Pulmonary artery endothelial cell (primary cell): Measurements from ENCODE around the gene RASAL3. TPM values are rescaled to one million over a fixed set of nuclear protein-coding genes. Genes with fewer than 3 reads are reported as not detected.
"Not testable (repeated sequence)": the region's sequence is repeated elsewhere in the genome, so short reads cannot be mapped to it uniquely, and the experiment has no call there.

Experiments used
- DNase-seq: peaks from one replicate; pipeline ENCODE4 v3.0.0-alpha.2; 2011; ENCODE audit warnings: low read depth, low spot score
- total RNA-seq: library from RNA; depleted of rRNA; stranded (reverse); fragments of >200 nt; gene quantifications from 2 replicates; pipeline ENCODE4 v1.2.3, GENCODE V29; 2014

Gene RASAL3
- total RNA-seq, 1 donor from 2014 or later, result 0.79 TPM

DNA sequence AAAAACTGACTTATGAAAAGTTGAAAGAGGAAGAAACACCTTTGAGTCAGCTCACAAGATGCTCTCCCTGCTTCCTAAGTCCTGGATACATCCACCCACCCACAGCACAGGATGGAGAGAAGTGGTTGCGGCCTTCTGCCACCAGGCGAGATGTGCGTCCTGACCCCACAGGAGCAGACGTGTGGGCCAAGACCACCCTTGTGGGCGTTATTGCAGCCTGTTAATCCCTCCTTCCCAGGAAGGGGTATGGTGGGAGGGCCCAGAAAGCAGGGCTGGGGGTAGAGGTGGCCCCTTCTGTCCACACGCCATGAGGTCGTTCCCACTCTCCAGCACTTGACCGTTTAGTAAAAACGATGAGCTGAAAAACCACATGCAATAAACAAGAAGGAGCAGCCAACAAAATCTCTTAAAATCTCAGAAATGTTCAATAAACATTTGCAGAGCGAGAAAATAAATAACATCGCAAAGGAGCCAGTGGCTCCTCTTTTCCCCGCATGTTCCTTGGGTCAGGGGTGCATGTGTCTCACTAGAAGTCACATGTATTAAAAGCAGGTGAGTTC, 43.1 kb downstream of the RASAL3 start:
- DNase-seq, result no peak

DNA sequence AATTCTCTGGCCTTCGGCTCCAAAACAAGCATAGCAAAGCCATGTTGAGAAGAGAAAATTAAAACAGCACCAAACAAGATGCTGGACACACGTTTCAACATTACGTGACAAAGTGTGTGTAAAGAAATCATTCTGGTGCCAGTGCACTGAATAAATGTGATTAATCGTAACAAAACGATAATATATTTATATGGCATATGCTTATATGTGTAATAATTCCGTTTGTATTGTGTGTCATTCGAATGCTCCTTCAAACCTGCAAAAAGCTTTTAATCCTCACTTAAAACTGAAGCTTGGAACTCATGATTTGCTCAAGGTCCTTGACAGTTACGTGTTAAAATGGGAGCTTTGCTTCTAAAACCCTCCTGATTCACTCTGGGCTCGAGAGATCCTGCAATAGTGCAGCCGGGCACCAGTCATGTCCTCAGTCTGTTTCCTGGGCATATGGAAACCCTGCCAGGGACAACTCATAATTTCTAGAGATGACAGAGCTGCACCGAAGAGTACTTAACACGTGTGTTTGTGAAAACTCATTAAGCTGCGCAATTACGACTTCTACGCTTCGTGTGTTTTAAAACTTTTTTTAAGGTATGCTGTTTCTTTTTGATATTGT, 44.8 kb downstream of the RASAL3 start:
- DNase-seq, result no peak

DNA sequence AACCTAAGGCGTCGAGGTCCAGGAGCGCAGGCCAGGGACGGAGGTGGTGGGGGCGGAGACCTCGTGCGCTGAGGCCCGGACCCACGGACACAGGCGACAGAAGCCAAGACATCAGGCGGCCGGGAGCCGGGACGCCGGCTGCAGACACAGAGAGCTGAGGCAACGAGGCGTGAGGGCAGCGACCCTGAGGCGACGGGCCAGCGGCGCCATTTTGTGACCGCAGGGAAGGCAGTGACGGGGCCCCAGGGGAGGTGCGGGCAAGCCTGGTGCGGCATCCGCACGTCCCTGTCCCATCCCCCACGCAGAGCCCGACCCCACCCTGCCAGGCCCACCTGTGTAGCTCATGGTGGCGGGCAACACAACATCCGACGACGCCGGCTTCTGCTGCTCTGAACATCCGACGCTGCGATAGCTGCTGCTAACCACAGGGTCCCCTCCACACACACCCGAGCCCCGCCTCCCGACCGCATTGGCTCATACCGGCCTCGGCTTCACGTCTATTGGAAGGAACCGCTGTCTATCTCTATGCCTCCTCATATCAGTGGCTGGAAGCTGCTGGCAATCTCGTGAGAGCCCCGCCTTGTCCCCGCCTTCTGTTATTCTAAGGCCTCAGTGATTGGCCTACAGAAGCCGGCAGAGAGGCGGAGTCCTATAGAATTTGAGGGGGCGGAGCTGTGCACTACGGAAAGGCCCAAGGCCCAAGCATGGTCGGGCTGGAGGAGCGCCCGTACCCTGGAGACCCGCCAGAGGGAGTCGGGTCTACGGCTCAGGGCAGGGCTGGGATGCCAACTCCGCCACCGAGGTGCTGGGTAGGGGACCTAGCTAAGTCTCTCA, 45.5 kb downstream of the RASAL3 start, which contains the start of gene AKAP8L:
AKAP8L (minus strand) TSS at position 410 of the 834 bp plus-strand sequence; CDS start at position 345, 65 bp downstream.
- peak; percentile 99 for DNase-seq

DNA sequence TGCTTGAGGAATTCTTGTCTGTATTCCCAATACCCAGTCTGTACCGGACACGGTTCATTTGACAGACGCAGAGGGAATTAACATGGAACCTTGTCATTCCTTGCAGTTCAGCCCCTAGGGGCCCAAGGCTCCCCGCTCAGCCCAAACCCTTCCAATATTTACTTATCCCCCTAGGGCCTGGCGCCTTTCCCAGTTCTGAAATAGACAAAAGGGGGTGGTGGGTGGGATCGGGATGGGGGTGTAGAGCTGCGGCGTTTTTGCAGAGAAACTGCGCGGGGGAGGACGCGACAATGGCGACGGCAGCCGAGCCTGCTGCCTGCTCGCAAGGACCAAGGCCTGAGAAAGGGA, 46.1 kb downstream of the RASAL3 start:
- no peak for DNase-seq

DNA sequence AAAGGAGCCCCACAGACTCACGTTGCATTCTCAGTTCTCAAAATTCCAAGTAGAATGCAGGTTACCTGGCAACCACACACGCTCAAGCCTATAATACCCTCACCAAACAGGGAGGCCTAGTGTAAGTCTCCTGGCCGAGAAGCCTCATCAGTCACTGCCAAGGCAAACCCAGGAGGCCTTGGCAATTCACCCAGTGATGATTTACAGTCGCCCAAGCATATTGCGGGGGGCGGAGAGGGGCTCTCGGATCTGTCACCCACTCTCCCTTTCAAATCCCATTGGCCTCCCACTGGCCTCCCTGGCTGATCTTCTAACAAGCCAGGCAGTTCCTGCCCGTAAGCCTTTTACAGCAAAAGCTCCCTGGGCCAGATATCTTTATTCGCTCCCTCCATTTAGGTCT, 46.6 kb downstream of the RASAL3 start:
- DNase-seq, result no peak

DNA sequence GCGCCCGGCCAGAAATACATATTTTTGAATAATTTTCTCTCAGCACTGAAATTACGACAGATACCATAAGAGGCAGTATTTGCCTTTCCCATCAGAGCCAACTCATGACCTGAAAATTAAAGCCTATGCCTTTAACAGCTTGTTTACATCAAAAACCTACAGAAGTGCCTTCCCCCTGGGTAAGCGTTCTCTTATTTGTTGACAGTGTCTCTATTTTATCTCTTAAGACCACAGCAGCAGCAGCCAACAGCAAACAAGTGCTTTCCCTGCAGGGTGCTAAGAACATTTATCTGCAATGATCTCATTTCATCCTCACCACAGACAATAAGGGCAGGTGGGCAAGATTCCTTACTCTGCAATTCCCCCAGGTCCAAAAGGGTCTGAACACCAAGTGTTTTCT, 51.5 kb downstream of the RASAL3 start:
- DNase-seq, result no peak

DNA sequence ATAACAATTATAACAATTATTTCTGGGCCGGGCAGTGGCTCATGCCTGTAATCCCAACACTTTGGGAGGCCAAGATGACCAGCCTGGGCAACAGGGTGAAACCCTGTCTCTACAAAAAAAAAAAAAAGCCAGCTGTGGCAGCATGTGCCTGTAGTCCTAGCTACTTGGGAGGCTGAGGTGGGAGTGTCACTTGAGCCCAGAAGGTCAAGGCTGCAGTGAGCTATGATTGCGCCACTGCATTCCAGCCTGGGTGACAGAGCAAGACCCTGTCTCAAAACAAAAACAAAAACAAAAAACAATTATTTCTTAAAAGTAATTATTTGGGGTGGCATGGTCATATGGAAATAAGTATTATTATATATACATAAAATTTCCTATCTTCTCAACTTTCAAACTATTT, 53.0 kb downstream of the RASAL3 start:
- DNase-seq, result not testable (repeated sequence)

DNA sequence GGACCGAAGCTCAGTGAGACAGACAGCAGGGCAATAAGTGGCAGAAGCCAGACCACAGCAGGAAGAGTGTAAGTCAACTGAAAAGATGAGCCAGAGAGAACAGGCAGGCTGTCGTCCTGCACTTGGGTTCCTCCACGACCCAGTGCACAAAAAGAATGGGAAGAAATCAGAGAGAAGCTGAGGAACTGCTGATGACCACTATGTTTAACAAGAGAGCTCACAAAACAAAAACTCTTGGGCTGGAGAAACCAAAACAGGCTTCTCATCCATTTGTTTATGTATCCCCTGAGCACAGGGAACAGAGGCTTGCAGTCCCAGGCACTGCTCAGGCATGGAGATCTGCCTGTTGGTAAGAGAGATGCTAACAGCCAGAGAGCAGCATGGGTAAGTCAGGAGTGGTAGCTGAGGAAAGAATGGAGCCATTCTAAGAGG, 59.5 kb downstream of the RASAL3 start:
- DNase-seq, result no peak

DNA sequence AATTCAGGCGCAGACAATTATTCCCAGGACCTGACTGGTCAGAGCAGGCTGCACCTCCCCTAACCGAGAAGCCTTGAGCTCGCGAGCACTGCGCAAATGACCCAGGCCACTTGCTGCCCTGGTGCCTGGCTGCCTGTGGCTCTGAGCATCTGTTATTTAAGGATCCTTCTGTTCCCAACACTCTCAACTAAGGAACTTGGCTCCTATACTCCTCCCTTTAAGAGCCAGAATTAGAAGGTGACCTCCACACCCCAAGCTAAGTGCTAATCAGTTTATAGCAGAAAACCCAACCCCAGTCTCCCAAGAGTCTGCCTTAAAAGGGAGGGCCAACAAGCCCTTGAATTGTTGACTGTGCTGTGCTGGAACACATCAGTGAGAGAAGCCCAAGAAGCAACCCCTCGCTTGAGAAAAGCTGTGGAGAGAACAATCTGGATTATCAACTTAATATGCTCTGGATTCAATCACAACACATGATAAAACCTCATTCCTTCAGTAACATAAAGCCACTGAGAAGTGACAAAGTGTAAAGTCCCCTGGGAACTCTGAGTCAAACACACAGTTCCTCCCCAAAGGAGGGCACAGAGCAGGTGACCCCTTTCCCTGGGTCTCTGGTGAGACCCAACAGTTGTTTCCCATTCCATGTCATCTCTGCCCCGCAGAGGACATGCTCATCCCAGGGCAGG, 60.1 kb downstream of the RASAL3 start:
- DNase-seq, result no peak

DNA sequence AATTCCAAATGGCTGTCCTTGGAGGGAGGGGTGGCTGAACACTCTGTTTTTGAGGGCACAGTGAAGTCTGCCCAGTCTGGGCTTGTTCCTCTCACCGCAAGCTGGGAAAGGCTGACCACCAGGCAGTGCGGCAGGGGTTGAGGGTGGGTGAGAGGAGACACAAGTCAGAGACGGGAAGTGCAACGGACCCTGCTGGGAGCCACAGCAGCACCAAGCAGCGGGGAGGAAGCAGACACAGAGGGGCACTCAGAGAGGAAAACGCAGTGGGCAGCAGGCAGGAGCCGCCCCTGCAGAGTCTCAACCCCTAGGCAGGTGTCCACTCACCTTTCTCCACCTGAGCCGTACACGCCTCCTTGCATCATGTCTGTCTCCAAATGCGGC, 61.2 kb downstream of the RASAL3 start:
- DNase-seq, result no peak

DNA sequence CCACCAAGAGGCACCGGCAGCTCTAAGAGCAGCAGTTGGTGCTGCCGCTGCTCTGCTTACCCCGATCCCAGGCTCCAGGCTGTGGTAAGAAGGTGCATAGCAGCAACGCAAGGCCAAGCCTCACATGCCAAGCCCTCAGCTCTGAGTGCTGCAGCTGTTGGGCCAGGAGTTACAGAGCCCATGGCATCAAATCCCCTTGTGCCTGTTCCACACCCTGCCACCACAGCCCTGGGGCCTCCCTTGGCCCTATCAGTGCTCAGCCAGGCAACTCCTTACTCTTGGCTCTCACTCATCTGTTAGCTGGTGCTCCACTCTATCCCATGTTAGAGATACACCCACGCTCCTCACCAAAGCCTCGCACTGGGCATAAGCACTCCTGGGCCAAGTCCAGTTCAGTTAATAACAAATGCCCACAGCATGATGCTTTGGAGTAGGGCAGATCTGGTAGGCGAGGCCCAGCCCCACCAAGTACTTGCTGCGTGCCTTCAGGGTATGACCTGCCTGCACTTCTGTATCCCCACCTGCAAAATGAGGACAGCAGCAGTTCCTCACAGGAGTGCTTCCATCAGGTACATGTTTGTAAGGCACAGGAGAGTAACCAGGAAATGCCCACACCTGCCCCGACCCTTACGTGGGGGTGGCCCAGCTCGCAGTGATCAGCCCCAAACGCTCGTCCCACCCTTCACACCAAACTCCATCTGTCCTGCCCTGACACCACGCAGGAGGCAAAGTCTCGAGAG, 61.8 kb downstream of the RASAL3 start:
- DNase-seq, result no peak

Other genes with a start within 250 kb of the RASAL3 start
- 0.07 TPM in 1 of 2 replicates, not detected in the other for gene EPHX3, start 232.1 kb downstream of the RASAL3 start, total RNA-seq
- 10.0 and 12.3 TPM in 2 replicates for gene BRD4, start 132.0 kb downstream of the RASAL3 start, total RNA-seq
- gene AKAP8, start 84.8 kb downstream of the RASAL3 start, total RNA-seq, result 18.4 and 19.4 TPM in 2 replicates
- 53.5 and 62.0 TPM in 2 replicates for gene AKAP8L, start 45.6 kb downstream of the RASAL3 start, total RNA-seq
- gene WIZ, start 14.6 kb downstream of the RASAL3 start, total RNA-seq, result 6.0 and 8.5 TPM in 2 replicates
- gene PGLYRP2, start 15.0 kb upstream of the RASAL3 start, total RNA-seq, result 0.04 TPM in 1 of 2 replicates, not detected in the other
- gene CYP4F22, start 44.0 kb upstream of the RASAL3 start, total RNA-seq, result not detected in 2 replicates
- gene CYP4F8, start 150.7 kb upstream of the RASAL3 start, total RNA-seq, result not detected in 2 replicates
- gene CYP4F3, start 176.4 kb upstream of the RASAL3 start, total RNA-seq, result 0.04 and 0.07 TPM in 2 replicates
- gene CYP4F12, start 208.5 kb upstream of the RASAL3 start, total RNA-seq, result not detected in 2 replicates